Stomach smooth muscle (tissue), 2 donors: ENCODE measurements around the gene PAPSS2.
"Not testable (repeated sequence)": the region's sequence is repeated elsewhere in the genome, so short reads cannot be mapped to it uniquely, and the experiment has no call there.

ENCODE experiments used
- H3K27ac ChIP-seq: one replicate; pipeline ENCODE4 v1.7.0; 2013; ENCODE audit warnings: mild to moderate bottlenecking, low read length, inconsistent platforms
- H3K27me3 ChIP-seq, 2 donors: one replicate each; pipeline ENCODE4 v1.7.0; 2013; ENCODE audit warnings: low read length in 2 of 2; ENCODE audit not compliant: insufficient read depth in 2 of 2, control insufficient read depth in 1 of 2
- H3K36me3 ChIP-seq, 2 donors: one replicate each; pipeline ENCODE4 v1.7.0; 2013; ENCODE audit warnings: low read length in 2 of 2; ENCODE audit not compliant: control insufficient read depth in 2 of 2, insufficient read depth in 2 of 2
- H3K4me1 ChIP-seq: one replicate; pipeline ENCODE4 v1.7.0; 2013; ENCODE audit warnings: low read length; ENCODE audit not compliant: control insufficient read depth, insufficient read depth
- H3K4me3 ChIP-seq, 2 donors: one replicate each; pipeline ENCODE4 v1.7.0; 2013; ENCODE audit warnings: low read length in 2 of 2
- H3K9ac ChIP-seq, 2 donors: one replicate each; pipeline ENCODE4 v1.7.0; 2013; ENCODE audit warnings: low read length in 2 of 2, mild to moderate bottlenecking in 1 of 2
- H3K9me3 ChIP-seq, 2 donors: one replicate each; pipeline ENCODE4 v1.7.0; 2013; ENCODE audit warnings: low read length in 2 of 2; ENCODE audit not compliant: control insufficient read depth in 2 of 2
- donor health status: healthy.
- donor health status: Pancreatic carcinoma.

Gene PAPSS2

DNA sequence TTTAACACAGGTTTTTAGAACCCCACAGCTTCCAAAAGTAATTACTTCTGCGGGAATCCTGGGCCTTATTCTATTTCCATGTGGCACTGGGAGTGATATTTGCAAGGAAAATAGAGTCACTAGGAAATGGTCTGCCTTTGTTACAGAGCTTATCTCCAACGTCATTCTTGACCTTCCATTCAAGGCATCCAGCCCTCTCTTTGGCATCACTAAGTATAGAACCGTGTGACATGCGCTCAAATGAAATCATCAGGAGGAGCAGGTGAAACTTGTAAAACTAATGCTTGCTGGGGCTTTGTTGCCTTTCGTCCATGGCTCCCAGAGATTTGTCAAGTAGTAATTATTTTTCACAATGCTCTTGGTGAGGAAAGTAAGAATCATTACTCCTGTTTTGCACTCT lies 73.4 kb downstream of the PAPSS2 start:
- Histone ChIP-seq H3K9me3 (no peaks in the 10 kb centered on the region), H3K4me1 (peaks cover 5% of the 10 kb centered on the region), H3K4me3 (no peak overlapping the region), H3K36me3 (no peaks in the 10 kb centered on the region), H3K27ac (no peak overlapping the region), H3K27me3 (no peaks in the 10 kb centered on the region), H3K9ac (no peak overlapping the region)

DNA sequence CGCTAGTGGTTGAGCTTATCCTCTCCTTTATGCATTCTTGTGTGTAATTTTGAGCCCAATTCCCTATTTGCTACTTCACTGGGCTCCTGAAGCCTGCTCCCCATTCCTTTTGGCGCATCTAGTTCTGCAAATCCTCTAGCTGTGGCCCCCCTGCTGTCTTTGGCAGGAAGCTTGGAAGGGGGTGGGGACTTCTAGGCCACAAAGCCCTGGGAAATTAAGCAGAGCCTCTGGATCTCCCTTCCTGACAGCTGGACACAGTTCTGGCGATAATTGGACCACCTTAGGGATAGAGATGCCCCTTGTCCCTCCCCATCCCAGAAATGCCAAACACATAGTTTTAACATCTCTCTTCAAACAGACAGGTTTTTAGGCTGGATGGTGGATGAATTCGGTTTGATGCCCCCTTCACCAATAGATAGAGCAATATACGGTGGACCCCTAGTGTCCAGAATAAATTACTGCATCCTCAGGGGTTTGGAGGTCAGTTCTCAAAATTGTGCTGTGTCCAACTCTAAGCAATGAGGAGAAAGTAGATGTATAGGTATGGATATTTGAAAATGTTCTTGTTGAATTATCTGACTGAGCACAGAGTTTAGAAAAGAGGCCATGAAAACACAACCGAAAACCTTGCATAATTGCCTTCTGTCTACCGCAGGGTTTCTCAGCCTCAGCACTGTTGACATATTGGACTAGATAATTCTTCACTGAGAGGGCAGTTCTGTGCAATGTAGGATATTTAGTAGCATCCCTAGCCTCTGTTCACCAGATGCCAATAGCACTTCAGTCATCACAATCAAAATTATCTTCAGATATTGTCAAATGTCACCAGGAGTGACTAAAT lies 75.5 kb downstream of the PAPSS2 start:
- Histone ChIP-seq H3K9me3 (no peaks in the 10 kb centered on the region), H3K4me1 (peaks cover 5% of the 10 kb centered on the region), H3K9ac (peak overlapping the region; percentile 6 to 40), H3K36me3 (no peaks in the 10 kb centered on the region), H3K27ac (no peak overlapping the region), H3K27me3 (no peaks in the 10 kb centered on the region), H3K4me3 (peak overlapping the region; percentile 3 to 41)

DNA sequence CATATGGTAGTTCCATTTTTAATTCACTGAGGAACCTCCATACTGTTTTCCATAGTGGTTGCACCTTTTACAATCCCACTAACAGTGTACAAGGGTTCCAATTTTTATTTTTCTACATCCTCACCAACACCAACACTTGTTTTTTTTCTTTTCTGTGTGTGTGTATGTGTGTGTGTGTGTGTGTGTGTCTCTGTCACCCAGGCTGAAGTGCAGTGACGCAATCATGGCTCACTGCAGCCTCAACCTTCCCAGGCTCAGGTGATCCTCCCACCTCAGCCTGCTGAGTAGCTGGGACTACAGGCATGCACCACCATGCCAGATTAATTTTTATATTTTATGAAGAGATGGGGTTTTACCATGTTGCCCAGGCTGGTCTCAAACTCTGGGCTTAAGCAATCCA lies 78.6 kb downstream of the PAPSS2 start:
- not testable (repeated sequence) for H3K9me3 ChIP-seq, H3K27ac ChIP-seq, H3K27me3 ChIP-seq, H3K4me1 ChIP-seq, H3K9ac ChIP-seq, H3K36me3 ChIP-seq, H3K4me3 ChIP-seq

DNA sequence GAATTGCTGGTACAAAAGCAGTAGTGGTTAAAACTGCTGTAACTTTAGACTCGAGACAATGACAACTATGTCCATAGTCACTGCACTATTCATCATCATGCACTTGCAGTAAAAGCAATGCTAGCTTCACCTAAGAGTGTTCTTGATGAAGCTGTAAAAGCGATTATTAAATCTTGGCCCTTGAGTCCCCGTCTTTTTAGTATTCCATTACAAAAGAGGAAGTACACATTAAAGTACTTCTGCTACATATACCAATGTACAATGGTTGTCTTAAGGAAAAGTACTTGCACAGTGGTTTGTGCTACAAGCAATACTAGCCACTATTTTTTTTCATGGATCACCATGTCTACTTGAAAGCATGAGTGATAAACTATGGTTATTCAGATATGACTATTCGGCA lies 80.0 kb downstream of the PAPSS2 start:
- Histone ChIP-seq H3K4me1 (peaks cover 5% of the 10 kb centered on the region), H3K27ac (no peak overlapping the region), H3K9ac (no peak overlapping the region), H3K27me3 (no peaks in the 10 kb centered on the region), H3K36me3 (no peaks in the 10 kb centered on the region), H3K9me3 (no peaks in the 10 kb centered on the region), H3K4me3 (no peak overlapping the region)

DNA sequence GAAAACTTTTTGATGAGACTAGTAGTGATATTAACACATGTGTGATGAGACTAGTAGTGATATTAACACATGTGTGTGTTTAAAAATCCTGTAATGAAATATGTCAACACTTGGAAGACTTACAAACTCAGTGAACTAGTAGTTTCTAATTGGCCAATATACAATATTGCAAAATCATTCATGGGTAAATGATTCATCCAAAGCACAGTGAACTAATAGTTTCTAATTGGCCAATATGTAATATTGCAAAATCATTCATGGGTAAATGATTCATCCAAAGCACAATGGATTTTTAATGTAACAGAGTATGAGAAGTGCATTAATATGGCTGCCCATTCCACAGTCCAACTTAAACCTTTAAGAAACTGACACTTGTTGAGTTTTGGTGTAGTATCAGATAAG lies 80.6 kb downstream of the PAPSS2 start:
- H3K9me3 ChIP-seq, result no peaks in the 10 kb centered on the region
- no peaks in the 10 kb centered on the region for H3K27me3 ChIP-seq
- H3K36me3 ChIP-seq, result no peaks in the 10 kb centered on the region
- no peak overlapping the region for H3K9ac ChIP-seq
- H3K4me3 ChIP-seq, result no peak overlapping the region
- no peak overlapping the region for H3K27ac ChIP-seq
- no peaks in the 10 kb centered on the region for H3K4me1 ChIP-seq

DNA sequence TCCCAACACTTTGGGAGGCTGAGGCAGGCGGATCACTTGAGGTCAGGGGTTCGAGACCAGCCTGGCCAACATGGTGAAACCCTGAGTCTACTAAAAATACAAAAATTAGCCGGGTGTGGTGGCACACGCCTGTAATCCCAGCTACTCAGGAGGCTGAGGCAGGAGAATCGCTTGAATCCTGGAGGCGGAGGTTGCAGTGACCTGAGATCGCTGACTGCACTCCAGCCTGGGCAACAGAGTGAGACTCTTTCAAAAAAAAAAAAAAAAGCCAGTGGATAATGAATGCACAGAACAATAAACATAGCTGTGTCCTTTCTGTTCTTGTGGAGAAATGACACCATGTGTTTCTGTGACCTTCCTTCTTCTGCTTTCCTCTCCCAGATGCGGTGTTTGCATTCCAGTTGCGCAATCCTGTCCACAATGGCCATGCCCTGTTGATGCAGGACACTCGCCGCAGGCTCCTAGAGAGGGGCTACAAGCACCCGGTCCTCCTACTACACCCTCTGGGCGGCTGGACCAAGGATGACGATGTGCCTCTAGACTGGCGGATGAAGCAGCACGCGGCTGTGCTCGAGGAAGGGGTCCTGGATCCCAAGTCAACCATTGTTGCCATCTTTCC lies 83.4 kb downstream of the PAPSS2 start:
- not testable (repeated sequence) for H3K27me3 ChIP-seq, H3K4me3 ChIP-seq, H3K27ac ChIP-seq, H3K4me1 ChIP-seq, H3K36me3 ChIP-seq, H3K9ac ChIP-seq, H3K9me3 ChIP-seq

DNA sequence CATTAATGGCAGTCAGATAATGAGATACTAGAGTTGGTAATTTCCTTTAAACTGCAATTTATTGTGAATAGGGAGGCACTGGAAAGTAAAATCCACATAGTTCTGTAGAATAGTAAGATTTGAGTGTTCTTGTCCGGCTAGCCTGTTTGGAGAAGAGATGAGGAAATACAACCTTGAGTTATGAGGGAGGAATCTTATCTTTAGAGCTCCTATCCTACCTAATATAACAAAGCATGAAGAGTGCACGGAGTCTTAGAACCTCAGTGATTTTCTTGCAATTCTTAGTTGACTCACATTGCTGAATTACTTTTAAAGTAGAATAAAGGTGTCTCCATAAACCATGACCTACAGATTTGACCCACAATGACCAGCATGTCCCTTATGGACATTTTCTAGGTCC lies 84.9 kb downstream of the PAPSS2 start:
- H3K27me3 ChIP-seq, result no peaks in the 10 kb centered on the region
- H3K36me3 ChIP-seq, result no peaks in the 10 kb centered on the region
- H3K4me3 ChIP-seq, result no peak overlapping the region
- H3K4me1 ChIP-seq, result no peaks in the 10 kb centered on the region
- H3K9me3 ChIP-seq, result no peaks in the 10 kb centered on the region
- H3K9ac ChIP-seq, result no peak overlapping the region
- H3K27ac ChIP-seq, result no peak overlapping the region

DNA sequence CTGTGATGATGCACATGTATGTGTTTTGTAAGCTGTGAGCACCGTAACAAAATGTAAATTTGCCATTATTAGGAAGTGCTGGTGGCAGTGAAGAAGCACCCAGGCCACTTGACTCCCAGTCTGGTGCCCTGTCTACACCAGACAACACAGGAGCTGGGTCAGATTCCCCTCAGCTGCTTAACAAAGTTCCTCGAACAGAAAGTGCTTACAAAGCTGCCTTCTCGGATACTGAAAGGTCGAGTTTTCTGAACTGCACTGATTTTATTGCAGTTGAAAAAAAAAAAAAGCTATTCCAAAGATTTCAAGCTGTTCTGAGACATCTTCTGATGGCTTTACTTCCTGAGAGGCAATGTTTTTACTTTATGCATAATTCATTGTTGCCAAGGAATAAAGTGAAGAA lies 87.2 kb downstream of the PAPSS2 start:
- Histone ChIP-seq H3K27me3 (no peaks in the 10 kb centered on the region), H3K9me3 (no peaks in the 10 kb centered on the region), H3K9ac (no peak overlapping the region), H3K4me3 (no peak overlapping the region), H3K4me1 (no peaks in the 10 kb centered on the region), H3K27ac (no peak overlapping the region), H3K36me3 (no peaks in the 10 kb centered on the region)

DNA sequence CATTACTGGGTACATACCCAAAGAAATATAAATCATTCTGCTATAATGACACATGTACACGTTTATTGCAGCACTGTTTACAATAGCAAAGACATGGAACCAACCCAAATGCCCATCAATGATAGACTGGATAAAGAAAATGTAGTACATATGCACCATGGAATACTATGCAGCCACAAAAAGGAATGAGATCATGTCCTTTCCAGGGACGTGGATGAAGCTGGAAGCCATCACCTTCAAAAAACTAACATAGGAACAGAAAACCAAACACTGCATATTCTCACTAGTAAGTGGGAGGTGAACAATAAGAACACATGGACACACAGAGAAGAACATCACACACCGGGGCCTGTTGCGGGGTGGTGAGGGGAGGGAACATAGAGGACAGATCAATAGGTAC lies 88.6 kb downstream of the PAPSS2 start:
- H3K36me3 ChIP-seq, H3K9ac ChIP-seq, H3K27ac ChIP-seq, H3K4me3 ChIP-seq, H3K9me3 ChIP-seq, H3K27me3 ChIP-seq, H3K4me1 ChIP-seq: not testable (repeated sequence)

DNA sequence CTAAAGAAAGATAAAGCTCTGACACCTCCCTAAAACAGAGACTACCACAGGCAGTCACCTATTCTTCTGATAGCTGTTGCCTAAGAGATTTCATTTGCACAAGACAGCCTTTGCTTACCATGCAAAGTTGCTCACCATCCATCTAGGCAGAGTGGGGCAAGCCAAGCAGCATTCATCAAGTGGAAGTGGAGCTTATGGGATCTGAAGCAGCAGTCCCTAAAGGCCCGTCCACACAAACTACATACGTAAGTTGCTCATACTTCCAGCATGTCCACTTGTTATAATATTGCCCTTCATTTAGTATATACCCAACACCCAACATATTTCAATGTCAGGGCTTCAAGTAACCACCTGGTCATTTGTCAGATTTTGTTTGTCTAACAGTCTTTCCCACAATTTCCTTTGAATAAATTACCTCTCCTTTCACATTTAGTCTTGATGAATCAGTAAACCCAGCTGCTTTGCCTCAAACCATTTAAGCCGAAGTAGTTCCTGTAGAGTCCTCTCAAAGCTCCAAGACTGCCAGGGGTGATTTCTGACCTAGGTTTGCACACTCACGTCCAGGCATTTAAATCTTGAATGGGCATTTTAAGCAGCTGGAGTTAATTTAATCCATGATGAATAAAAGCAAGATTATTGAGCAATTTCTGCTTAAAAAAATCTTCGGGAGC lies 90.5 kb downstream of the PAPSS2 start:
- H3K27ac ChIP-seq, result no peak overlapping the region
- peaks cover 0 to 11% of the 10 kb centered on the region in 2 donors for H3K36me3 ChIP-seq
- no peaks in the 10 kb centered on the region for H3K4me1 ChIP-seq
- no peaks in the 10 kb centered on the region for H3K9me3 ChIP-seq
- H3K4me3 ChIP-seq, result no peak overlapping the region
- H3K27me3 ChIP-seq, result no peaks in the 10 kb centered on the region
- no peak overlapping the region for H3K9ac ChIP-seq

DNA sequence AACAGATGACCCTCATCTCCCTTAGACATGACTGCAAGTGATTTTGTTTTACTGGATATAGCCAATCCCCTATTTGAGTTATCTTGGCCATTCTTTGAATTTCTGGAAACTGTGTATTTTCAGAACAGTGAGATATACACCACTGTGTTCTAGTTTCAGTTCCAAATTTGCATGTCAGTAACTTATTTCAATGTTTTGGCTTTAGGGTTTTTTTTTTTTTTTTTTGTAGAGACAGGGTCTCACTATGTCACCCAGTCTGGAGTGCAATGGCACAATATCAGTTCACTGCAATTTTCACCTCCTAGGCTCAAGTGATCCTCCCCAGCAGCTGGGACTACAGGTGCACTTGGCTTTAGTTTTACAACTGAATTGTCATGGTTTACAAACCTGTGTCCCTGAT lies 91.1 kb downstream of the PAPSS2 start:
- Histone ChIP-seq H3K27ac (no peak overlapping the region), H3K9me3 (no peaks in the 10 kb centered on the region), H3K9ac (no peak overlapping the region), H3K4me1 (no peaks in the 10 kb centered on the region), H3K36me3 (peaks cover 0 to 11% of the 10 kb centered on the region in 2 donors), H3K27me3 (no peaks in the 10 kb centered on the region), H3K4me3 (no peak overlapping the region)
